Mucosa of gallbladder (tissue), 1 donor: ENCODE results near the gene S100G. TPM values are rescaled to one million over a fixed set of nuclear protein-coding genes. Genes with fewer than 3 reads are reported as not detected.
"Not testable (repeated sequence)": the region's sequence is repeated elsewhere in the genome, so short reads cannot be mapped to it uniquely, and the experiment has no call there.

ENCODE experiments used
- DNase-seq: peaks from one replicate; pipeline ENCODE4 v3.0.0-alpha.2; 2020; ENCODE audit warnings: low spot score
- total RNA-seq: library from RNA; stranded (reverse); gene quantifications from one replicate; pipeline ENCODE4 v1.2.1, GENCODE V29; 2021
- donor health status: DM: no; HTN: no; CAD: no.

The S100G gene
- not detected for total RNA-seq

DNA sequence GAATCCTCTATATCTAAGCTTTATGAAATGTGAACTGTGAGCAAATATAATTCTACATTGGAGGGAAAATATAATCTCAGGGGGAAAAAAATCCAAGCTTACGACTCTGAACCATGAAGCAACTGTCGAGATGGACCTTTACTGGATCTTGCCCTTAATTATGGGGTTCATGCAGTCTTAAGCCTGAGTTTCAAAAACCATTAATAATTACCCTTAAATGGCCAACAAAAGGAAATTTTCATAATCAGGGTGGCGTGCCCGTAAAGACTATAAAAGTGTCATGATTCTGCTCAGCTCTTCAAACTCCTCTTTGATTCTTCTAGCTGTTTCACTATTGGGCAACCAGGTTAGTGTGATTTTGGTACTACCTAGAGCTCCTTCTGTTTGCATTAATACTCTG is at the start of gene S100G:
S100G (plus strand) TSS at position 301 of the 400 bp plus-strand sequence. CDS start 849 bp downstream, outside the sequence.
- DNase-seq: no peak

DNA sequence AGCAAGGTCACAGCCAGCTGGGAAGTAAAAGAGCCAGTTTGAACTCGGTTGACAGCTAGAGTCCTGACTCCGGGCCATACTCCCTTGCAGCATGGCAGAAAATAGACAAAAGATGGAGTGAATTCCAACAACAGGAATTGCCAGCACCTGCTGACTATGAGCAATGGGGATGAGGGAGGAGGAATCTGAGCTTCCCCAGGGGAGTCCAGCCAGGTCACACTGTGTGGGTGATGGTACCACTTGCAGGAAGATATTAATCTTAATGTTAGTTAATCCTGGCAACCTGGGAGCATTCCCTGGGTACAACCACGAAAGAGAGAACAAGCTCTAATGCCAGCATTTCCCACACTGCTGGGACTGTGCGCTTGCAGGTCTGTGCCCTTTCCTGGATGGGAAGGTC is 48.1 kb upstream of the S100G start:
- DNase-seq: no peak

- not testable (repeated sequence) for DNase-seq
These were observed 46.7 kb upstream of the S100G start for GRCh38 chrX:16603235-16603634.

GRCh38 chrX:16603822-16604221 is 46.1 kb upstream of the S100G start:
- no peak for DNase-seq

DNA sequence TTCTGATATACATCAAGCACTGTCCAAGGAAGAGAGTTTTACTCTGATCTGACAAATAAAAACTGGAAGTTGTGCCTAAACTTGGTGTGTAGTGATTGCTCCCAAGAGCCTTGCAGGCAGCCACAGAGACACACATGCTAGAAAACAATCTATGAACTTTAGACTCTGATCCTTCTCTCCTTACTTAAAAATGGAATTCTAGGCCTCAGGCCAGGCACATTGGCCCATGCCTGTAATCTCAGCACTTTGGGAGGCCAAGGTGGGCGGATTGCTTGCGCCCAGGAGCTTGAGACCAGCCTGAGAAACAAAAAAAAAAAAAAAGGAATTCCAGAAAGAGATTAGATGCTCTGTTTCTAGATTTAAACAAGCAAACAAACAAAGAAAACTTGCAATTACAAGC is 45.6 kb upstream of the S100G start:
- DNase-seq: no peak

DNA sequence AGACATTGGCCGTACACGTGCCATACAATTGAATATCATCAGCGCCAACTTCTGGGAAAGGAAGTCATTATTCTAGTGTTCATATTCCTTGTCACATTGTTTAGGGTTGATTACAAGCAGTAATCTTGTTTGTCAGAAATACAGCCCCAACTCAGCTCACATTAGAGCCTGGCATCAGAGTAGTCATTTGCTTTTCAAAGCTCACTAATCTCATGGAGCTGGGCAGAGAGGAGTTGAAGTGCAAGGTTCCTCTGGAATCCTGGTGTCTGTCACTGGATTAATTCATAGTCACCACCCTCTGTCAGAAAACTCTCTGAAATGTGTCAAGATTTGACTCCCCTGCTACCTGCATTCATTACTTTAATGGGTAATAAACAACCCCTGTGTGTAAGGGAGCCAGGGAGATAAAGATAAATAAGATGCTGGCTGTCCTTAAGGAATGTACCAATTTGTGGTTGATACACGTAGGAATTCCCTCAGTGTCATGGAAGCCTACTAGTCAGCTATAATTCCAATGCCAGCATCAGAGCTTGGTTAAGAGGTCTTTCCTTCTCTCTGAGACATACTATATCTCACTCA is 43.7 kb upstream of the S100G start:
- no peak for DNase-seq

DNA sequence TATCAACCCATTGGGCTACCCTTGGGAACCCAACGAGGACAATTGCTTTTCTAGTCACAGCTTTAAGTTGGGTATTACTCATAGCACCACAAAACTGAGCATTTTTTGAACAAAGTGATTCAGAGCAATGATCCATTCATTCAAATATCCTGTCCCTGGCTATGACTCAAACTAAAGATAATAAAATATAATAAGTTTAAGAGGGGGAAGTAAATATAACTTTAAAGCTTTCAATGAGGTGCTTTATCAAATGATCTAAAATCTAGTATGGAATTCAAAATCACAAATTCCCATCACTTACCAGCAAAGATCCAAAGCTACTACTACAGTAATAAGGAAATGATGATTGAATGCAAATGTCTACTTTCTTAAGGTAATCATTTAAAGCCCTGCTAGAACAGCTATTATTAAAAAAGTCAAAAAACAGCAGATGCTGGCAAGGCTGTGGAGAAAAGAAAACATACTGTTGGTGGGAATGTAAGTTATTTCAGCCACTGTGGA is 39.8 kb upstream of the S100G start:
- no peak for DNase-seq

GRCh38 chrX:16610654-16611053 is 39.3 kb upstream of the S100G start:
- not testable (repeated sequence) for DNase-seq

- no peak for DNase-seq
These were observed 37.6 kb upstream of the S100G start for GRCh38 chrX:16612257-16612897.

DNA sequence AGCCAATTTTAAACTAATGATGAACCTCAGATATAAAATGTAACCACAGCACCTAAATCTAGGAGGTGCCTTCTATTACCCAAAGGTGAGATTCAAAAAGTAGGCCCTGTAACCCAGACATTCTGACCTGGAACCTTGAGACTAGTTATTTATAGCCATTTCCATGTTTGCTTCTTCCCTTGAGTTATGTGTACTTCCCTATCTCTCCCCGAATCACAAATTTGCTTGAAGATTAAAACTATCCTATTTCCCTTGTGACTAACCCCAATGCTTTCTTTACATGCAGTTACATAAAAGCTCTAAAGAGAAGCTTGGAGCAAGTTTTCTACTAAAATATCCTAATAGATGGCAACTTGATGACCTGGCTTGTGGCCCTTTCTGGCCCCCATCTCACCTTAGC is 32.6 kb upstream of the S100G start:
- DNase-seq: no peak

DNA sequence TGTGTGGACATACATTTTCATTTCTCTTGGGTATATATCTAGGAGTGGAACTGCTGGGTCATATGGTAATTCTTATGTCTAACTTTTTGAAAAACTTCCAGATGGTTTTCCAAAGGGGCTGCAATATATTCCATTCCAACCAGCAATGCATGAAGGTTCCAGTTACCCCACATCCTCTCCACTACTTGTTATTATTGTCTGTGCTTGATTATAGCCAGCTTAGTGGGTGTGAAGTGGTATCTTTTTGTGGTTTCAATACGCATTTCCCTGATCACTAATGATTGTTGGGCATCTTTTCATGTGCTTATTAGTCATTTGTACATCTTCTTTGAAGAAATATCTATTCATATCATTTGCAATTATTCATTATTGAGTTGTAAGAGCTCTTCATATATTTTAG is 31.5 kb upstream of the S100G start:
- no peak for DNase-seq

DNA sequence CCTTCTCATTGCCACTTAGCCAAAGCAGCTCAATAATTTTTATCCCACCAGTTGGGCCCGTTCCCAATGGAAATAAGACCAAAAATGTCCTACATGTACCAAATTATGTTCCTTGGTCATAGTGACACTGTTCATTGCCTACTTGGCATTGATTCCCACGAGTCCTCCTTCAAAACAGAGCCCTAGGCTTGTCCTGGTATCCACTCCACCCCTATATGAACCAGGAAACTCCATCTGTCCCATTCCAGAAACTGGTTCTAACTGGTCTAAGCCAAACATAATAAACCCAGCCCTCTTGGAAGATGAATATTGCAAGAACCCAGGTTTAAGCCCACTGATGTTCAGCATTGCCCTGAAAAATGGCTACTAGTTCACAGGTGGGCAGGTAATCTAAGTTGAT is 30.9 kb upstream of the S100G start:
- no peak for DNase-seq

DNA sequence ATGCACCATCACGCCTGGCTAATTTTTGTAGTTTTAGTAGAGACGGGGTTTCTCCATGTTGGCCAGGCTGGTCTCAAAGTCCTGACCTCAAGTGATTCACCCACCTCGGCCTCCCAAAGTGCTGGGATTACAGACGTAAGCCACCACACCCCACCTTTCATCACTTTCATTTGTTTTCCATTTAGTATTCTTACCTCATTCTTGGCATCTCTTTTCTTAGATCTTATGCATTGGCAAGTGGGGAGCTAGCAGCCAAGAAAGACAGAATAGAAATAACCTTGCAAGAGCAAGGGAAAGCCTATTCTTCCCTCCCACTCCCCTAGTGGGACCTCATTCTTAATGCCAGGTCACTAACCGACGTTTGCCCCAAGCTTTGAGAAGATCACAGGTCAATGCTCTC is 21.4 kb upstream of the S100G start:
- DNase-seq: not testable (repeated sequence)

GRCh38 chrX:16628946-16629595 is 20.9 kb upstream of the S100G start:
- DNase-seq: no peak

- no peak for DNase-seq
These were observed 20.0 kb upstream of the S100G start for GRCh38 chrX:16629909-16630308.

DNA sequence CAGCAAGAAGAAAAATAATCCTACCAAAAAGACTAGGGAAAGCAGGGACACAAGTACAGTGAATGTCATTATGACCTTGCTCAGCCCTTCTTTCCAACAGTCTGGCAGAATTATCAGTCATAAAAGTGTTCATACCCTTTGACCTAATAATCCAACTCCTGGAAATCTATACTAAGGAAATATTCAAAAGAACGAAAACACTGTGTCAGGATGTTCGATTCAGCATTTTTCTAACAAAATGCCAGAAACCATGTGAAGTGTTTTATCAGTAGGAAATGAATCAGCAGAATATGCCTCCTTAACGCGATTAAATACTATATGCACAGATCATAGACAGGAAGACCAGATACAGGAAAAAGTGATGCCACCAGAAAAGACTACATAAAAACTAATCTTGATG is 16.2 kb upstream of the S100G start:
- no peak for DNase-seq

GRCh38 chrX:16635040-16635439 is 14.9 kb upstream of the S100G start:
- no peak for DNase-seq

GRCh38 chrX:16635596-16635995 is 14.4 kb upstream of the S100G start:
- DNase-seq: no peak

DNA sequence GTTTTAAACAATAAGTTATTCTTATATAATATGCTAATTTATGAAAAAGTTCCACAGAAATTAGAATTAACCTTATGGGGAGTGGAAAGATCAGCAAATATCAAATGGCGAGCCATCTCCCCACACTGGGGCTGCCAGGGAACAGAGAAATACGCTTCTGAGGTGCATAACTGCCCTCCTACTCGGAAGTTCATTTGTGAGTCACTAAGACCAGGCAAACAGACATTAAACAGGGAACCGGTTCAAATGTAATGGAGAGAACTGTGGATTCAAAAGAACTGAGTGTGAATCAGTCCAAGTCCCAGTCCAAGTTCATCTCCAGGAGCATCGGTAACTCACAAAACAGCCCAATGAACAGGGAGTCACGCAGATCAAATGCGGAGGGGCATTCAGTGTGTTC is 11.4 kb upstream of the S100G start:
- no peak for DNase-seq

DNA sequence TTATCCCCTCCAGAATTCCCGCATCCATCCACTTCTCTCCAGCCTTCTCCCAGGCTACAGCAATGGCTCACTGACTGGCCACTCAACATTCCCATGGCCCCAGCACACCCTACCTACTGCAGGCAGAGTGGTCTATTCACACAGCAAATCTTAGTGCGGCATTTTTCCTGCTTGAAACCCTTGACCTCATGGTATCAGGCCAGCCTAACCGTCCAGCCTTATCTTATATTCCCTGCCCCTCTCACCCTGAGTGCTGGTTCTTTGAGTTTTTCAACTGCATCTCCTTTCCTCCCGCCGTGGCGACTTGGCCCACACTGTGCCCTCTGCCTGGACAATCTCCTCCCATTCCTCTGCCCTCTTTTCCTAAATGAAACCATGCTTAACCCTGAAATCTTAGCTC is 10.0 kb upstream of the S100G start:
- no peak for DNase-seq

DNA sequence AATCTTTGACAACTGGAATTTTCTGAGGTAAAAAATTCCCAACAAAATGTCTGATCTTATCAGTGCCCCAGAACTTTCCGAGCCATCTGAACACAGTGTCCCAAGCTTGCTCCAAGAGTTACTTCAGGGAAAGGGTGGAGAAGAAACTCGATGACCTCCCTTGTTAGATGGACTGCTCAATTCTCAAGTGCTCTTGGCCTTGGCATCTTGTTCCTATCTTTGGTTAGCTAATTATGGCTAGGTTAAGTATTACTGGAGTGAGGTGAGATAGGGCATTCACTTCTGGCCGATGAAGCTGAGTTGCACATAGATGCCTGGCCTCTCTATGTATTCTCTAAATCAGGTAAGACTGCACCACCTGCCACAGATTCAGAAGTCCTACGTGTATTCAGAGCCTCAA is 9.1 kb upstream of the S100G start:
- DNase-seq: no peak

- no peak for DNase-seq
These were observed 6.8 kb upstream of the S100G start for GRCh38 chrX:16643176-16643575.
